Measurements from ENCODE around the gene CACNA2D3.

DNA sequence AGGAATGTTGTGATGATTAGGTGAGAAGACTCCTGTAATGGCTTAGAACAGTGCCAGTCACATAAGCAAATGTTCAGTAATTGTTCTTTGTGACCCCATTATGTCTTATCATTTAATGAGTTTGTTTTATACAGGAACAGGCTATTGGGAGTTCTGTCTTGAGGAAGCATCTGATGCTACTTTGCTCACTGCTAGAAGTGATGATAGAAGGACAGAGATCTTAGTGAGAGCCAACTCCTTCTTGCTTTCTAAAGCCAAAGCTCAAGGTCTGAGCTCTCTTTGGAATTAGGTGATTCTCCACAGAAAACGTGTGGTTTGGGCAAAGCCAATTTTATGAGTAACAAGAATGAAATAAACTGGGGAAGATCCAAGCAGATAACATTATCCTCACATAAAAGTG lies 590.7 kb downstream of the CACNA2D3 start:
- no peak for TF ChIP-seq POLR2AphosphoS5 (IDR thresholded peaks at IDR 0.05; ENCODE audit: low read depth, low read length)
- TF ChIP-seq, protein P1, sequence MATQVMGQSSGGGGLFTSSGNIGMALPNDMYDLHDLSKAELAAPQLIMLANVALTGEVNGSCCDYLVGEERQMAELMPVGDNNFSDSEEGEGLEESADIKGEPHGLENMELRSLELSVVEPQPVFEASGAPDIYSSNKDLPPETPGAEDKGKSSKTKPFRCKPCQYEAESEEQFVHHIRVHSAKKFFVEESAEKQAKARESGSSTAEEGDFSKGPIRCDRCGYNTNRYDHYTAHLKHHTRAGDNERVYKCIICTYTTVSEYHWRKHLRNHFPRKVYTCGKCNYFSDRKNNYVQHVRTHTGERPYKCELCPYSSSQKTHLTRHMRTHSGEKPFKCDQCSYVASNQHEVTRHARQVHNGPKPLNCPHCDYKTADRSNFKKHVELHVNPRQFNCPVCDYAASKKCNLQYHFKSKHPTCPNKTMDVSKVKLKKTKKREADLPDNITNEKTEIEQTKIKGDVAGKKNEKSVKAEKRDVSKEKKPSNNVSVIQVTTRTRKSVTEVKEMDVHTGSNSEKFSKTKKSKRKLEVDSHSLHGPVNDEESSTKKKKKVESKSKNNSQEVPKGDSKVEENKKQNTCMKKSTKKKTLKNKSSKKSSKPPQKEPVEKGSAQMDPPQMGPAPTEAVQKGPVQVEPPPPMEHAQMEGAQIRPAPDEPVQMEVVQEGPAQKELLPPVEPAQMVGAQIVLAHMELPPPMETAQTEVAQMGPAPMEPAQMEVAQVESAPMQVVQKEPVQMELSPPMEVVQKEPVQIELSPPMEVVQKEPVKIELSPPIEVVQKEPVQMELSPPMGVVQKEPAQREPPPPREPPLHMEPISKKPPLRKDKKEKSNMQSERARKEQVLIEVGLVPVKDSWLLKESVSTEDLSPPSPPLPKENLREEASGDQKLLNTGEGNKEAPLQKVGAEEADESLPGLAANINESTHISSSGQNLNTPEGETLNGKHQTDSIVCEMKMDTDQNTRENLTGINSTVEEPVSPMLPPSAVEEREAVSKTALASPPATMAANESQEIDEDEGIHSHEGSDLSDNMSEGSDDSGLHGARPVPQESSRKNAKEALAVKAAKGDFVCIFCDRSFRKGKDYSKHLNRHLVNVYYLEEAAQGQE (IDR thresholded peaks at IDR 0.05; ENCODE audit: insufficient read depth in 1 of 2, low read depth in 2 of 2, low read length in 2 of 2) = no peak
